GM19238 (cell line): ENCODE measurements around the gene SLC38A2.

ENCODE experiments used
- DNase-seq: peaks from one replicate; pipeline ENCODE4 v3.0.0; 2011; ENCODE audit warnings: low spot score; ENCODE audit not compliant: insufficient read length

SLC38A2 gene

GRCh38 chr12:46320731-46321130 lies 51.8 kb downstream of the SLC38A2 start:
- DNase-seq = no peak

- DNase-seq = no peak
Measured at GRCh38 chr12:46318037-46318436, 54.5 kb downstream of the SLC38A2 start.
